GM21447 (cell line): Measurements from ENCODE around the gene ADAM23.

Experiments
- ATAC-seq: cut with Tn5 transposase; IDR thresholded peaks from one replicate; pipeline ENCODE4 v1.9.1; 2021; ENCODE audit not compliant: unreplicated experiment

Gene ADAM23

GRCh38 chr2:206639636-206640035 lies 196.3 kb downstream of the ADAM23 start:
- ATAC-seq = no peak

- ATAC-seq = no peak
These were observed 197.9 kb downstream of the ADAM23 start for GRCh38 chr2:206641226-206641625.

- no peak for ATAC-seq
These were observed 199.0 kb downstream of the ADAM23 start, which contains the start of gene FAM237A for GRCh38 chr2:206642075-206643025. TSS of gene FAM237A (plus strand) at chr2:206642487. CDS start at chr2:206644237, 1,750 bp downstream.

- no peak for ATAC-seq
These were observed 204.7 kb downstream of the ADAM23 start for GRCh38 chr2:206647985-206648384.

- ATAC-seq = no peak
These were observed 213.8 kb downstream of the ADAM23 start for GRCh38 chr2:206657087-206657486.

GRCh38 chr2:206665251-206665650 lies 221.9 kb downstream of the ADAM23 start:
- ATAC-seq = no peak
